NOMO-1 treated with dmso at 0.1 percent for 144 hours (cell line): ENCODE data around the gene TSSK6.

ENCODE experiments used
- DNase-seq: peaks from one replicate; lab custom pipeline; 2025; ENCODE audit not compliant: unreplicated experiment; lab: John Stamatoyannopoulos, UW

Gene TSSK6

GRCh38 chr19:19465436-19466070 is 49.8 kb downstream of the TSSK6 start:
- DNase-seq = no peak

GRCh38 chr19:19464339-19465098 is 50.8 kb downstream of the TSSK6 start:
- DNase-seq = no peak
